22Rv1 (cell line): ENCODE results near the gene CSH1.

Source experiments
- ZFX ChIP-seq: fragments of 450-650 bp; IDR thresholded peaks from 2 replicates; pipeline ENCODE4 v1.6.1; 2017; ENCODE audit warnings: antibody characterized with exemption, borderline replicate concordance
- TF ChIP-seq, protein P1 (sequence below): fragments of 450-650 bp; IDR thresholded peaks from 2 replicates; pipeline ENCODE4 v1.5.1; 2017; ENCODE audit warnings: mild to moderate bottlenecking

DNA sequence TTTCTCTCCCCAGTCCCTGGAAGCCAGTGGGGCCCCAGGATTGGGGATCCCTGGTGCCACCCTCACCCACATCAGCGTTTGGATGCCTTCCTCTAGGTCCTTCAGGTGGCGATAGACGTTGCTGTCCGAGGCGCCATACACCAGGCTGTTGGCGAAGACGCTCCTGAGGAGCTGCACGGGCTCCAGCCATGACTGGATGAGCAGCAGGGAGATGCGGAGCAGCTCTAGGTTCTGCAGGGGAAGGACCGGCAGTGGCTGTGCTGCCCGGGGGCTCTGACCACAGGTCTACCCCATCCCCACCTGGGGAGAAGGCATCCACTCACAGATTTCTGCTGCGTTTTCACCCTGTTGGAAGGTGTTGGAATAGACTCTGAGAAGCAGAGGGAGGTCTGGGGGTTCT lies 15.7 kb downstream of the CSH1 start:
- TF ChIP-seq, protein P1, sequence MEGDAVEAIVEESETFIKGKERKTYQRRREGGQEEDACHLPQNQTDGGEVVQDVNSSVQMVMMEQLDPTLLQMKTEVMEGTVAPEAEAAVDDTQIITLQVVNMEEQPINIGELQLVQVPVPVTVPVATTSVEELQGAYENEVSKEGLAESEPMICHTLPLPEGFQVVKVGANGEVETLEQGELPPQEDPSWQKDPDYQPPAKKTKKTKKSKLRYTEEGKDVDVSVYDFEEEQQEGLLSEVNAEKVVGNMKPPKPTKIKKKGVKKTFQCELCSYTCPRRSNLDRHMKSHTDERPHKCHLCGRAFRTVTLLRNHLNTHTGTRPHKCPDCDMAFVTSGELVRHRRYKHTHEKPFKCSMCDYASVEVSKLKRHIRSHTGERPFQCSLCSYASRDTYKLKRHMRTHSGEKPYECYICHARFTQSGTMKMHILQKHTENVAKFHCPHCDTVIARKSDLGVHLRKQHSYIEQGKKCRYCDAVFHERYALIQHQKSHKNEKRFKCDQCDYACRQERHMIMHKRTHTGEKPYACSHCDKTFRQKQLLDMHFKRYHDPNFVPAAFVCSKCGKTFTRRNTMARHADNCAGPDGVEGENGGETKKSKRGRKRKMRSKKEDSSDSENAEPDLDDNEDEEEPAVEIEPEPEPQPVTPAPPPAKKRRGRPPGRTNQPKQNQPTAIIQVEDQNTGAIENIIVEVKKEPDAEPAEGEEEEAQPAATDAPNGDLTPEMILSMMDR = no peak
- no peak for TF ChIP-seq ZFX
